ENCODE data around the gene PRX.
A peak's percentile ranks its signal among the peaks of the same experiment; 100 is the strongest.
"Not testable (repeated sequence)": the region's sequence is repeated elsewhere in the genome, so short reads cannot be mapped to it uniquely, and the experiment has no call there.

Gene PRX

GRCh38 chr19:40413291-40413845, at the start of gene PRX:
TSS of gene PRX (minus strand) at chr19:40413378. CDS start at chr19:40407932, 5,446 bp downstream.
- DNase-seq: peak; percentile 73

- no peak for DNase-seq
Observed at GRCh38 chr19:40461669-40462221, 48.6 kb upstream of the PRX start.

- DNase-seq: no peak
Observed at GRCh38 chr19:40460185-40460584, 47.0 kb upstream of the PRX start.

- no peak for DNase-seq
Observed at GRCh38 chr19:40458597-40458974, 45.4 kb upstream of the PRX start.

- DNase-seq: no peak
Observed at GRCh38 chr19:40457953-40458596, 44.9 kb upstream of the PRX start.

- DNase-seq: no peak
Observed at GRCh38 chr19:40457048-40457447, 43.9 kb upstream of the PRX start.

GRCh38 chr19:40453943-40454342, 40.8 kb upstream of the PRX start:
- DNase-seq: not testable (repeated sequence)

- no peak for DNase-seq
Observed at GRCh38 chr19:40453151-40453735, 40.1 kb upstream of the PRX start.

GRCh38 chr19:40452016-40452415, 38.8 kb upstream of the PRX start:
- no peak for DNase-seq

GRCh38 chr19:40450664-40451063, 37.5 kb upstream of the PRX start:
- no peak for DNase-seq

GRCh38 chr19:40449506-40449905, 36.3 kb upstream of the PRX start:
- no peak for DNase-seq

- no peak for DNase-seq
Observed at GRCh38 chr19:40446263-40446784, 33.1 kb upstream of the PRX start.

- DNase-seq: no peak
Observed at GRCh38 chr19:40445780-40446262, 32.6 kb upstream of the PRX start.

- DNase-seq: no peak
Observed at GRCh38 chr19:40444825-40445312, 31.7 kb upstream of the PRX start.

- DNase-seq: peak; percentile 98
Observed at GRCh38 chr19:40444000-40444824, 31.0 kb upstream of the PRX start, which contains the start of gene SERTAD3. TSS of gene SERTAD3 (minus strand) at chr19:40444335. CDS start at chr19:40442080, 2,255 bp downstream.

- peak; percentile 100 for DNase-seq
Observed at GRCh38 chr19:40443131-40443999, 30.2 kb upstream of the PRX start.

- no peak for DNase-seq
Observed at GRCh38 chr19:40442328-40443130, 29.4 kb upstream of the PRX start.

- no peak for DNase-seq
Observed at GRCh38 chr19:40441719-40442253, 28.6 kb upstream of the PRX start.

GRCh38 chr19:40438284-40438683, 25.1 kb upstream of the PRX start:
- no peak for DNase-seq
